Measurements from ENCODE around the gene TAP1. TPM values are rescaled to one million over a fixed set of nuclear protein-coding genes. Genes with fewer than 3 reads are reported as not detected.
A peak's percentile ranks its signal among the peaks of the same experiment; 100 is the strongest.
"Not testable (repeated sequence)": the region's sequence is repeated elsewhere in the genome, so short reads cannot be mapped to it uniquely, and the experiment has no call there.

Gene TAP1
- total RNA-seq, 1 donor from 2014 or later = 290 TPM

DNA sequence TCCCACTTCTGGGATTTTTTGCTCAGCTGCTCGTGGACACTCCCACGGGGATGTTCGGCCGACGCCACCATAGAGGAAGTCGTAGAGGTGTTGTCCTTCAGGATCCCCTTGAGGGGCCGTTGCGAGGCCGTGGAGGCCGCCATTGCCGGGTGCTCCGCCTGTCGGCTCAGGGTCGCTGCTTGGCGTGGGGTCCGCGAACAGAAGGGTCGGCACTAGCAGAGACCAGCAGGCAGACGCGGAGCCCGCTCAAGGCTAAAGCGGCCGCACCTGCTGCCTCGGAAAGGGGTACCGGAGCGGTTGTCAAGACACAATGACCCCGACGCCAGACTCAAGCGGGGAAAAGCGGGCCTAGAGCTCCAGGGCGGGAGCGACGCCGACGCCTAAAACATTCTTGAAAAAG, 26.2 kb upstream of the TAP1 start:
- no peaks in the 10 kb centered on the region for H3K27me3 Mint-ChIP-seq (ENCODE audit: insufficient read depth)
- no peaks in the 10 kb centered on the region for H3K9me3 Mint-ChIP-seq
- H3K4me1 Mint-ChIP-seq (ENCODE audit: low read depth) = no peaks in the 10 kb centered on the region
- H3K27ac Mint-ChIP-seq = no peak overlapping the region
- no peak overlapping the region for H3K4me3 Mint-ChIP-seq
- H3K36me3 Mint-ChIP-seq (ENCODE audit: low read depth) = peaks cover 14% of the 10 kb centered on the region
- no peak for DNase-seq (ENCODE audit: low spot score)
- intact Hi-C loops (cut with micrococcal nuclease) = loop anchor here (5.0 kb wide), 1 partner anchor 203 kb away; no protein-coding TSS in a partner anchor

DNA sequence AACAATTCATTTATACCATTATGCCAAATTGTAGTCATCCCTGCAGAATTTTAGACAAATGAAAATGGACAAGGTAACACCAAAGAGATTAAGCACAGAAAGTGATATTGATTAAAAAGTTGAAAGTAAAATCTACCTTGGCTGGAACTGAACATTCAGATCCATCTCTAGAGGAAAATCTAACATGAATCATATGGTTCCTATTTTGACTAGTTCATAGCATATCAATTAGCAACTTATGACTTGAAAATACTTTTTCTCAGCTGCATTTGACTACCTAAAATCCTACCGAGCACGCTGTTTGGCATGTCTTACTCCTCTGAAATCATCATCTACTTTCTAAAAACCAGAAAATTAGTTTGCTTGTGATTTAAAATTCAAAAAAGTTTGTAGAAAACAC, 23.1 kb upstream of the TAP1 start:
- intact Hi-C loops (cut with micrococcal nuclease) = no loop called here
- no peaks in the 10 kb centered on the region for H3K27me3 Mint-ChIP-seq (ENCODE audit: insufficient read depth)
- DNase-seq (ENCODE audit: low spot score) = no peak
- H3K4me3 Mint-ChIP-seq = no peak overlapping the region
- H3K36me3 Mint-ChIP-seq (ENCODE audit: low read depth) = peaks cover 14% of the 10 kb centered on the region
- no peaks in the 10 kb centered on the region for H3K4me1 Mint-ChIP-seq (ENCODE audit: low read depth)
- H3K27ac Mint-ChIP-seq = no peak overlapping the region
- H3K9me3 Mint-ChIP-seq = no peaks in the 10 kb centered on the region

DNA sequence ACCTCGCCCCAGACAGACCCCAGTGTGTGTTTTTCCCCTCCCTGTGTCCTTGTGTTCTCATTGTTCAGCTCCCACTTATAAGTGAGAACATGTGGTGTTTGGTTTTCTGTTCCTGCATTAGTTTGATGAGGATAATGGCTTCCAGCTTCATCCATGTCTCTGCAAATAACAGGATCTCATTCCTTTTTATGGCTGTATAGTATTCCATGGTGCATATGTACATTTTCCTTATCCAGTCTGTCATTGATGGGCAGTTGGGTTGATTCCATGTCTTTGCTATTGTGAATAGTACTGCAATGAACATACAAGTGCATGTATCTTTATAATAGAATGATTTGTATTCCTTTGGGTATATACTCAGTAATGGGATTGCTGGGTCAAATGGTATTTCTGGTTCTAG, 20.4 kb upstream of the TAP1 start:
- DNase-seq (ENCODE audit: low spot score); H3K27me3 Mint-ChIP-seq (ENCODE audit: insufficient read depth); intact Hi-C loops (cut with micrococcal nuclease); H3K36me3 Mint-ChIP-seq (ENCODE audit: low read depth); H3K4me3 Mint-ChIP-seq; H3K27ac Mint-ChIP-seq; H3K9me3 Mint-ChIP-seq; H3K4me1 Mint-ChIP-seq (ENCODE audit: low read depth): not testable (repeated sequence)

DNA sequence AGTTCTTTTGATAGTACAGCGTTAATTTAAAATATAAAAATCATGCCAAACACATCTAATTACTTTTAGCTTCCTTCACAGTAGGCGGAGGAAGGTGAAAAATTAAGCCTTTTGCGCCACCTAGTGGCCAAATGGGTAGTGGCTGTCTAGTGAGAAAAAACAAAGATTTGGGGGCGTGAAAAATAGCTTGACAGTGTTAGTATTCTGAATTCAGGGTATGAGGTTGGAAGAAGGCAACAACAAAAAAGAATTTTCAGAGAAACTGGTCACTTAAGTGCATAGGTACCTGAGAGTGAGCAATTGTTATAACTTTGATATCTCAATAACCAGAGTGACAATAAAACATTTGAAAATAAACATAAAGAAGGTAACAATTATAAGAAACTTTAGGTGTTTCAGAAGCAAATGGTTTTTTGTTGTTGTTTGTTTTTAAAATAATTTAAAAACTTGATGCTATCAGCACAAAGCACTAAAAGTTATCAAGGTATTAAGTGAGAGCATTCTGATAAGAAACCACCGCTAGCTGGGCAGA, 14.8 kb upstream of the TAP1 start:
- no peak overlapping the region for H3K4me3 Mint-ChIP-seq
- H3K9me3 Mint-ChIP-seq = no peaks in the 10 kb centered on the region
- H3K36me3 Mint-ChIP-seq (ENCODE audit: low read depth) = peaks cover 9% of the 10 kb centered on the region
- H3K4me1 Mint-ChIP-seq (ENCODE audit: low read depth) = peaks cover 36% of the 10 kb centered on the region
- H3K27ac Mint-ChIP-seq = no peak overlapping the region
- DNase-seq (ENCODE audit: low spot score) = peak; percentile 75
- intact Hi-C loops (cut with micrococcal nuclease) = loop anchor here (1.0 kb wide), 6 partner anchors 14 to 455 kb away; partner anchors contain the start of genes PSMB8, PSMB9 and TAP2
- peaks cover 1% of the 10 kb centered on the region for H3K27me3 Mint-ChIP-seq (ENCODE audit: insufficient read depth)

DNA sequence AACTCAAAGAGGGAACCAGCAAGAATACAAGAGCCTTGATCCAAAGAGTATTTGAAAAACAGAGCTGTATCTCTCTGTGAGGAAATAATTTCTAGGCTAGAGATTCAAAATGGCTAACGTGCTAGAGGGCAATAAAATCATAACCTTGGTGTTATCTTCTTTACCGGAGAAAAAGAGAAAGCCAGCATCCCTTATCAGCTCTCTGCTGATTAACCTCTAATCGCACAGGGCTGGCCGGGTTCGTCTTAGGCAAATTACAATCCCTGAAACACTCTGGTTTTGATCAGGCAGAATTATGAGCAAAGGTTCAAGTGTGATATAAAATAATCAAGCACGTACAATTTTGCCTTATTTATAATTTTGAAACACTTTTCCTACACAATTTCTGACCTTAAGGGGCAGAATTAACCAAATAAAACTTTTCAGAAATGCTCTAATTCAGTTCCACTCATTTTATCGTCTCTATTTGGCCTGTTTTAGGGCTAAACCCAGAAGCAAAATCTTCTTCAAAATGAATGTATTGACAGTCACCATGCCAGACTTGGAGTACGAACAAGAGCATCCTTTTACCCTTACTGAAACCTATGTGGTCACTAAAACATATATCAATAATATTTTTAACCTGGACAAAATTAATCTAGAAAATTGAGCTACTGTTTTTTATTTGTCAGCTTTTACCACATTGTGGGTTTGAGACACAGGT, 14.2 kb upstream of the TAP1 start:
- intact Hi-C loops (cut with micrococcal nuclease) = loop anchor here (1.0 kb wide), 6 partner anchors 13 to 454 kb away; partner anchors contain the start of genes PSMB8, PSMB9 and TAP2
- Mint-ChIP-seq H3K27ac (peak overlapping the region; percentile 85), H3K9me3 (no peaks in the 10 kb centered on the region), H3K36me3 (ENCODE audit: low read depth) (peaks cover 14% of the 10 kb centered on the region), H3K4me3 (peak overlapping the region; percentile 30), H3K4me1 (ENCODE audit: low read depth) (peaks cover 36% of the 10 kb centered on the region), H3K27me3 (ENCODE audit: insufficient read depth) (peaks cover 1% of the 10 kb centered on the region)
- no peak for DNase-seq (ENCODE audit: low spot score)

DNA sequence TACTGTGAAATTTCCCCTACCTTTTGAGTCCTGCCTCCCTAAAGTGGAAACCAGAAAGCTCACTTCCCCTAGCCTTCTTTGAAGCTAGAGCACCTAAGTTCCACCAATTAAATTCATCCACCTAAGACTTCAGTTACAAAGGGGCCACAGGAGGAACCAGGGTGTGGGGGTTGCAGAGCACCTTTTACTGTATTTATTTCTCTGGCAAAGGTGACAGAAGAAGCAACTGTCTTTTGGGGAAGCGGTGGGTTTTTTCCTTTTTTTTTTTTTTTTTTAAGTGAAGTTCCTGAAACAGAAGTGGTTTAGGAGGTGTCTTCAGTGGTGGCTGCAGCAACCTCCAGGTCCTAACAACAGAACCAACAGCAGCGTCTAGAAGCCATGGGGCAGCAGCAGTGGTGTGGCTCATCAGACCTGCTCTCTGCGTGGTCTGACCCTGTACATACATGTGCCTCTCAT, 13.5 kb upstream of the TAP1 start:
- intact Hi-C loops (cut with micrococcal nuclease) = no loop called here
- peaks cover 14% of the 10 kb centered on the region for H3K36me3 Mint-ChIP-seq (ENCODE audit: low read depth)
- peaks cover 1% of the 10 kb centered on the region for H3K27me3 Mint-ChIP-seq (ENCODE audit: insufficient read depth)
- H3K4me1 Mint-ChIP-seq (ENCODE audit: low read depth) = peaks cover 36% of the 10 kb centered on the region
- peak overlapping the region; percentile 85 for H3K27ac Mint-ChIP-seq
- DNase-seq (ENCODE audit: low spot score) = no peak
- H3K4me3 Mint-ChIP-seq = peak overlapping the region; percentile 30
- H3K9me3 Mint-ChIP-seq = no peaks in the 10 kb centered on the region

DNA sequence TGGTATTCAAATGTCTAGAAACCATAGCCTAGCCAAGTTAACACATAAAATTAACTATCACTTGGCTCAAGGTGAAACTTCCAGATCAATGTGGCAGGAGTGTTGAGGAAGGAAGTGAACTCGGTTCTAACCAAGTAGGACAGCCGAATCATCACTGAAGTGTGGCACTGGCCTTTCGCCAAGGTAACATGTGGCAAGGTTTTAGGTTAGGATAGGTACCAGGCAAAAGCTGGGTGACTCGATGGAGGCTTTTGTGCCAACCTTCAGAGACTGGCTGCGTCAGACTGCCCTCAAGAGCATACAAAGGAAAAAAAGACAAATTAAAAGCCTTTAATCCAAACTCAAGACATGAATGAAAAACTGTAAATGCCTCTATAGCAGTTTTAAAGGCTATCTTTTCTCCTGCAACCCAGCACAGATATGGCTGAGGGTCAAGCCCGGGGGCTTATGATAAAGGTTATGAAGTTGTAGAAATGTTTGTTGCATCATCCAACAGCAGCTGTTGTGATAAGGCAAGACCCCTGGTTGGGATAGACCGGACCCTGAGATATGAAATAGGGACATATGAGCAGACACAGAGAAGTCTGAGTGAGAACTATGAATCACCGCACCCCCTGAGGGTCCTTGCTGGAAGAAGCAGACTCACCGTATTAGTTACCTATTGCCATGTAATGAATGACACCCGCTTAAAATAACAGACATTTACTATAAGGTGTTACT, 12.4 kb upstream of the TAP1 start:
- Mint-ChIP-seq H3K9me3 (no peaks in the 10 kb centered on the region), H3K4me1 (ENCODE audit: low read depth) (peaks cover 38% of the 10 kb centered on the region), H3K36me3 (ENCODE audit: low read depth) (peaks cover 22% of the 10 kb centered on the region), H3K27me3 (ENCODE audit: insufficient read depth) (peaks cover 1% of the 10 kb centered on the region), H3K27ac (peak overlapping the region; percentile 61), H3K4me3 (no peak overlapping the region)
- DNase-seq (ENCODE audit: low spot score) = no peak
- intact Hi-C loops (cut with micrococcal nuclease) = no loop called here

DNA sequence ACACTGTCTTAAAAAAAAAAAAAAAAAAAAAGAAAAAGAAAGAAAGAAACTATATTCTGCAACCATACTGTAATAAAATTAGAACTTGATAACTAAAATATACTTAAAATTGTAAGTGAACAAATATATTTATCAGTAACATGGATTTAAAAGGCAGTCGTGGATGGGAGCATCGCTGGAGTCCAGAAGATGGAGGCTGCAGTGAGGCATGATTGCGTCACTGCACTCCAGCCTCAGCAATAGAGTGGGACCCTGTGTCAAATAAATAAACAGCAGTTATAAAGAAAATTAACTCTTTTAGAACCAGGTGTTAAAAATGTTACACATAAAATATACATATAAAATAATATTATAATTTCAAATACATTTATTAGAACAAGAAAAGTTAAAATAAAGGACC, 9.2 kb upstream of the TAP1 start:
- intact Hi-C loops (cut with micrococcal nuclease) = no loop called here
- Mint-ChIP-seq H3K4me3 (no peak overlapping the region), H3K4me1 (ENCODE audit: low read depth) (peaks cover 58% of the 10 kb centered on the region), H3K9me3 (no peaks in the 10 kb centered on the region), H3K27me3 (ENCODE audit: insufficient read depth) (no peaks in the 10 kb centered on the region), H3K27ac (no peak overlapping the region), H3K36me3 (ENCODE audit: low read depth) (peaks cover 48% of the 10 kb centered on the region)
- no peak for DNase-seq (ENCODE audit: low spot score)

DNA sequence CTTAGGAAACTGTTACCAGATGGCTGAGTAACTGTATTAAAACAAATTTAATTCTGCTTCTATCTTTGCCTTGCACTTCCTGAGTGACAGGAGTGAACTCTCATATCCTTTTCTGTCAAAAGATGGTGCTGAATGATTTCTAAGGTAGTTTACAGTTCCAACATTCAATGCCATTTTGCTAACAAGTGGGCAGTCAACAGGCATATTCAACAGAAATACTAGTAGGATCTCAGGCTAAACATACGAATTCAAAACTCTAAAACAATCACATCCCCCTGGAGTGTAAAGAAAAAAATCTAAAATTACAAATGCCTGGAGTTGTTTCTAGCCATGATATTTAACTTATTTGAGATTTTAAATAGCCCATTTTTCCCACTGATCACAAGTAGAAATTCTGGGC, 7.2 kb upstream of the TAP1 start:
- Mint-ChIP-seq H3K4me3 (no peak overlapping the region), H3K9me3 (no peaks in the 10 kb centered on the region), H3K4me1 (ENCODE audit: low read depth) (peaks cover 55% of the 10 kb centered on the region), H3K36me3 (ENCODE audit: low read depth) (peaks cover 64% of the 10 kb centered on the region), H3K27me3 (ENCODE audit: insufficient read depth) (no peaks in the 10 kb centered on the region), H3K27ac (peak overlapping the region; percentile 19)
- DNase-seq (ENCODE audit: low spot score) = no peak
- intact Hi-C loops (cut with micrococcal nuclease) = no loop called here

DNA sequence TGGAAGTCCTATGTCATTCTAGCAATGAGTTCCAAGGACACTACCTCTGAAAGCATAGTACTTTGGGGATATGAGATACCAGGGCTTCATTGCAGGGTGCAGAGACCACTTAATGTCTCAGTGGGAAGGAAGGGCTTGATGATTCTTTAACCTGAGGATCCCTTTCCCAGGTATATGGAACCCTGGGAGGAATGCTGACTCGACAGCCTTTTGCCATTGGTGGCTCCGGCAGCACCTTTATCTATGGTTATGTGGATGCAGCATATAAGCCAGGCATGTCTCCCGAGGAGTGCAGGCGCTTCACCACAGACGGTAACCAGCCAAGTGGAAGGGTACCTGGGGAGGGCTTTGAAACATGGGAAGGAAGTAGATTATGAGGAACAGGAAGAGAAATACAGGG, 4.7 kb upstream of the TAP1 start:
- DNase-seq (ENCODE audit: low spot score) = no peak
- H3K9me3 Mint-ChIP-seq = no peaks in the 10 kb centered on the region
- H3K4me1 Mint-ChIP-seq (ENCODE audit: low read depth) = peaks cover 57% of the 10 kb centered on the region
- H3K4me3 Mint-ChIP-seq = no peak overlapping the region
- intact Hi-C loops (cut with micrococcal nuclease) = loop anchor here (10.0 kb wide), 1 partner anchor 1043 kb away; the partner anchor contains the start of genes HSPA1A and HSPA1L
- peaks cover 68% of the 10 kb centered on the region for H3K36me3 Mint-ChIP-seq (ENCODE audit: low read depth)
- H3K27me3 Mint-ChIP-seq (ENCODE audit: insufficient read depth) = no peaks in the 10 kb centered on the region
- peak overlapping the region; percentile 53 for H3K27ac Mint-ChIP-seq

DNA sequence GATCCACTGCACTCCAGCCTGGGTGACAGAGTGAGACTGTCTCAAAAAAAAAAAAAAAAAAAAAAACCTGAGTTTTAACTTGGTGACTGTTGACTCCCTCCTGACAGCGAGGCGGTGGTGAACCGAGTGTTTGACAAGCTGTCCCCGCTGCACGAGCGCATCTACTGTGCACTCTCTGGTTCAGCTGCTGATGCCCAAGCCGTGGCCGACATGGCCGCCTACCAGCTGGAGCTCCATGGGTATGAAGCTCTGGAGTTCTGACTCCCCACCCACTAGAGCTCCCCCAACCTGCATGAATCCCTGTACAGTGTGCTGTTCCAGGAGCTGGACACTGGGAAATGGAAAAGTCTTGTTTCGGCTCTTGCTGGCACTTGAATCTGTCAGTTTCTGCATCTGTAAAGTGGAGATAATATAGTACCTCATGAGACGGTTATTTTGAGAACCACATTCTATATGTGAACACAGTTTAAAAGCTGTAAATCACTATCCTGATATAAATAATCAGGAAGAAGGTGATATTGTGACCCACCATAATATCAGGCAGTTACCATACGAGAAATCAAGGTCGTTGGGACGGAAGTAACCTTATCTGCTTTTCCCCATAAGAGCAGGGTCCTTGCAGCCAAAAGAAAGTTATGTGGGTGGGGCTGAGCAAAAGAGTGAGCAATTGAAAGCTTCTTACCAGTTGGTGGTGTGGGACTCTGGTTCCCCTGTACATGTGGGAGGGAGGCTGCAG, 3.8 kb upstream of the TAP1 start:
- Mint-ChIP-seq H3K4me3 (peak overlapping the region; percentile 40), H3K27ac (peak overlapping the region; percentile 31), H3K36me3 (ENCODE audit: low read depth) (peaks cover 70% of the 10 kb centered on the region), H3K9me3 (no peaks in the 10 kb centered on the region), H3K27me3 (ENCODE audit: insufficient read depth) (no peaks in the 10 kb centered on the region), H3K4me1 (ENCODE audit: low read depth) (peaks cover 58% of the 10 kb centered on the region)
- intact Hi-C loops (cut with micrococcal nuclease) = loop anchor here (10.0 kb wide), 1 partner anchor 1043 kb away; the partner anchor contains the start of genes HSPA1A and HSPA1L
- DNase-seq (ENCODE audit: low spot score) = no peak

DNA sequence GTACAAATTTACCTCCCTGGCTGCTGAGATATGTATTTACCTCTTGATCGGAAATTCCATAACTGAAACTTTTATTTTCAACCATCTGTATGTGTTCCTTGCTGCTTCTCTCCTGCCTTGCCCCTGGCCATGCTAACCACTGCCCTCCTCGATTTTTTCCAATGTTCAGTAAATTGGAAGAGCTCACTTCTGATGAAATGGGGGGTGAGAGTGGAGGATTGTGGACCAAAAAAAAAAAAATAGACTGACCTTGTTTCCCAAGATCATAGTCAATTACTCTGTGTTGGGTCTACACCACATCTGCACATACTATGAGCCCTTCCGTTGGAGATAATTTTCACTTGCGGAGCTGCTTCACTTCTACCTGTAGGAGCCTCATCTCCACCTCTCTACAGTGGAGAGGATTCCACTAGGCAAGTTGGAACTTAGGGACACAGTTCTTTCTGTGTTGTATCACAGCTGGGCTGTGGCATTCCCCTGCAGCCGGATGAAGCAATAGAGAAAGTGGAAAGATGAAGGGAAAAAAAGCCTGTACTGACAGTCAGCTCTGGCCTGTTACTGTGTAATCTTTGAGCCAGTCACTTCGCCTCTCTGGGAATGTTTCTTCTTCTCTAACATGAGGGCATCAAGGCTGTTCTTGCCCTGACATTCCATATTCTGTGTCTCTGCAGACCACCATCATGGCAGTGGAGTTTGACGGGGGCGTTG, 2.1 kb upstream of the TAP1 start:
- Mint-ChIP-seq H3K4me3 (peak overlapping the region; percentile 98), H3K27me3 (ENCODE audit: insufficient read depth) (no peaks in the 10 kb centered on the region), H3K36me3 (ENCODE audit: low read depth) (peaks cover 75% of the 10 kb centered on the region), H3K4me1 (ENCODE audit: low read depth) (peaks cover 70% of the 10 kb centered on the region), H3K27ac (peak overlapping the region; percentile 99), H3K9me3 (no peaks in the 10 kb centered on the region)
- no peak for DNase-seq (ENCODE audit: low spot score)
- intact Hi-C loops (cut with micrococcal nuclease) = loop anchor here (10.0 kb wide), 1 partner anchor 1041 kb away; the partner anchor contains the start of genes HSPA1A and HSPA1L

Data from activated T-helper 1 cell treated with anti-CD3 and anti-CD28 coated beads, Interleukin-12 subunit alpha, Interleukin-12 subunit beta, Interleukin-2, Interleukin-4 antibody, amounts not matched to agents 30 ng/mL and 10 ng/mL and 1 ng/mL, durations not matched to agents 14 hours and 24 hours and 36 hours (primary cell).